Activated CD8-positive, alpha-beta memory T cell treated with anti-CD3 and anti-CD28 coated beads, Interleukin-2, amount 50 U/mL, for 4 hours (primary cell): ENCODE results near the gene CRACDL.
A peak's percentile ranks its signal among the peaks of the same experiment; 100 is the strongest.

Experiments
- DNase-seq: peaks from one replicate; pipeline ENCODE4 v3.0.0-alpha.2; 2020

Gene CRACDL

DNA sequence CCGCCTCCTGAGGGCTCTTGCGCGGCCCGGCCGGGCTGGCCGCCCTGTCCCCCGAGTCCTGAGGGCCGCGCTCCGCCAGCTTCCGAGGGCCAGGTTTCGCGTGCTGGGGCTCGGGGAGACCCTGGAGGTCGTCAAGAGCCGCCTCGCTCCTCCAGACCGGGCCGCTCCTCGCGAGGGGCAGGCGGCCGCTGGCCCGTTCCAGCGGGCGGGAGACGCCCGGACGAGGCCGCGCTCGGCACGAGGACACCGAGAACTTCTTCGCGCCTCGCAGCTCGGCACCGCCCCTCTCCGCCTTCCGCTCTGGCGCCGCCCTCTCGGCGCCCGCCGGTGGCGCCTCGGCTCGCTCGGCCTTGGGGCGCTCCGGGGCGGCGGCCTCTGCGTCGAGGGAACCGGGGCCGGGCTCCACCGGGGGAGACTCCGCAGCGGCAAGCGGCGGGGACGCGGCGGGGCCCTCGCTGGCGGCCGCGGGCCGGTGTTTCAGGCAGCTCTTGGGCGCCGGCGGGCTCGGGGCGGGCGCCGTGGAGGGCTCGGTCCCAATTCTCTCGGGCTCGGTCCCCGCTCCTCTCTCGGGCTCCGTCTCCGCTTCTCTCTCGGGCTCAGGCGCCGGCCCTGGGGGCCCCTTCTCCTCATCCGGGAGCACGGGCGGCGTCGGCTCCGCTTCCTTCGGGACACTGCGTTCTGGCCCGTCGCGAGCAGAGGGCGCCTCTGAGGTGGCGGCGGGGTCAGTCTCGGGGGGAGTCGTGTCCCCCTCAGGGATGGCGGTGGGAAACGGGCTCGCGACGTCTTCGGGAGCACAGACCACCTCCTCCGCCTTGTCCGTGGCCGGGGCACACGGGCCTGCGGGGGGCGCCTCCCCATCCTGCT is 113.5 kb downstream of the CRACDL start:
- DNase-seq, result peak; percentile 66

- no peak for DNase-seq
Measured at GRCh38 chr2:98821629-98822135, 114.3 kb downstream of the CRACDL start.

- DNase-seq, result no peak
Measured at GRCh38 chr2:98819231-98819766, 116.7 kb downstream of the CRACDL start.

DNA sequence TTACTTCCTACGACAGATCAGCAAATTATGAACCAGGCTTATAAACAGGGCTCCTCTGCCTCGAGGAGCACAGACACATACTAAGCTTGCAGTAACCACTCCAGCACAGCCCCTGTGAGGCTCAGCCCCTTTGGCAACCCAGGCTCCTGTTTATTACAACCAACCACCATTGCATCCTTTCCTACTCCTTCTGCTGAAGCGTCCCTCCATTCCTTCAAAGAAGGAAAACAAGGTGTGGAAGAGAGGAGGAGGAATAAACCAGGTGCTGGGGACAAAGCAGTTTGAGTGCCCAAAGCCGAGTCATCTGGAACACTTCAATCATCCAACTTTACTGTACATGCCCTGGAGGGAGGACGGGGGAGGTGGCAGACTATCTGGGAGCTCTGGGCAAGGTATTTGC is 117.9 kb downstream of the CRACDL start:
- no peak for DNase-seq

DNA sequence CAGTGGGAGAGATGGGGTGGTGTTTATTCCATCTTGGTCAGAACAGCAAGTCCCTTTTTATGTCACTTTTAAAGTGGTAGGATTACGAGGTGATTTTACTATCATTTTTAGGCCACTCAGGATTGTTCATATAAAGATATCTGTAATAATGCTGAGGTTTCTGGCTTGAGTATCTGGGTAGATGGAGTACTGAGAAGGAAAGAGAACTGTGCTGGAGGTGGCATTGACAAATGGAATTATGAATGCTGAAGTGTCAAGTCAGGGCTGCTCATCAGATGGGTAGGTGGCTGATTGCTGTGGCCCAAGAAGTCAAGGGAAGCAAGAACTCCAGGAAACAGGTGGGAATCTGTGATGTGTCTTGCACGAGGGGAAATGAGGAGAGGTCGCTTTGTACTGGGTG is 119.7 kb downstream of the CRACDL start:
- DNase-seq, result no peak

- DNase-seq, result no peak
Measured at GRCh38 chr2:98815795-98816194, 120.2 kb downstream of the CRACDL start.

- DNase-seq, result no peak
Measured at GRCh38 chr2:98811766-98812165, 124.3 kb downstream of the CRACDL start.

DNA sequence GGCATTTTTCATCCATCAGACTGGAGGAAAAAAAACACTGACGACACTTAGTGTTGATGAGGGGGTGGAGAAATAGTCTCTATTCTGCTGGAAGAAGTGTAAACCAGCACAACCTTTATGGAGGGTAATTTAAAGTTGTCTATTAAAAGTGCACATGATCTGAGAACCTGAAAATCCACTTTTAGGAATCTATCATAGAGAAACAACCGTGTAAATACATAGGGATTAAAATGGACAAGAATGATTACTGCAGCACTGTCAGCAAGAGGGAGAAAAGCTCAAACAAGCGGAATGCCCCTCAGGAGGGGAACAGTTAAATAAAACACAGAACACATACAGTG is 125.5 kb downstream of the CRACDL start:
- DNase-seq, result no peak

GRCh38 chr2:98809878-98810587 is 126.0 kb downstream of the CRACDL start:
- no peak for DNase-seq

DNA sequence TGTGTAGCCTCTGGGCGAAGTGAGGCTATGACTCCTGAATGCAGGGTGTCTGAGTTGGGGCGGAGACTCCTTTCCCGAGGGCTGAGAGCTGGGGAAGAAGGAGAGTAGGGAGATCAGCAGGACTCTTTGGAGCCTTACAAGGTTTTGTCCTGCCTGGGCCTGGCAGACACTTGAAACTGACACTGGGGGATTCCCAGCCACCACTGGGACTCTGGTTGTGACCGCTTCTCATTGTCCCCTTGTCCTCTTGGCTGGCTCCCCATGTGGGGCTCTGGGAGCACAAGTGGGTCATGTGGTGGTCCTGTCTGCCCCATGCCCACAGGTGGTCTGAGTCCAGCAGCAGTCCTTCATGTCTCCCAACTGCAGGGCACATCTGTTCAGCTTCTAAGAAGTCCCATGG is 126.9 kb downstream of the CRACDL start:
- DNase-seq, result no peak

GRCh38 chr2:98808546-98808945 is 127.5 kb downstream of the CRACDL start:
- no peak for DNase-seq

DNA sequence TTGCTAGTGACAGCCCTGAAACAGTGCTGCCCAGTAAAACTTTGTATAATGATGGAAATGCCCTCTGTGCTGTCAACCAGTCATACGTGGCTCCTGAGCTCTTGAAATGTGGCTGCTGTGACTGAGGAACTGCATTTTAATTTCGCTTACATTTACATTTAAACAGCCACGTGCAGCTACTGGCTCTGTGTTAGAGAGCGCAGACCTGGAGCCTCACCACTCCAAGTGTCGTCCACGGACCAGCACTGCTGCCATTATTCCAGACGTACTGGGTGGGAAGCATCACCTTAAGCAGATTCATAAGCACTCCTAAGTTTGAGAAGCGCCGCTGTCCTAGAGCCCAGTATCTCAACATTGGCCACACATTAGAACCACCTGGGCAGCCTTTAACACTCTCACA is 128.1 kb downstream of the CRACDL start:
- DNase-seq, result no peak

DNA sequence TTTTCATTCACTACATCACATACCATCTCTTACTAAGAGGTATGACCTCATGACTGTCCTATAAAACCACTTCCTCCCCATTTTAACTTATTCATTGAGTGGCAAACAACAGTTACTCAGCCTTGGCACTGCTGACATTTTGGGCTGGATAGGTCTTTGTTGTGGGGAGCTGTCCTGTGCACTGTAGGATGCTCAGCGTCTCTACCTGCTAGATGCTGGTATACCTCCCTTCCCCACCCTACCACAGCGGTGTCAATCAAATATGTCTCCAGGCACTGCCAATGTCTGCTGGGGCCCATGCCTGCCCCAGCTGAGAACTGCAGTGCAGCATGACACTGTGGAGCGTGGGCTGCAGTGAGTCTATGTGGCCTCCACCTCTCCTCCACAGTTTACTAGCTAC is 128.8 kb downstream of the CRACDL start:
- DNase-seq, result peak; percentile 45

DNA sequence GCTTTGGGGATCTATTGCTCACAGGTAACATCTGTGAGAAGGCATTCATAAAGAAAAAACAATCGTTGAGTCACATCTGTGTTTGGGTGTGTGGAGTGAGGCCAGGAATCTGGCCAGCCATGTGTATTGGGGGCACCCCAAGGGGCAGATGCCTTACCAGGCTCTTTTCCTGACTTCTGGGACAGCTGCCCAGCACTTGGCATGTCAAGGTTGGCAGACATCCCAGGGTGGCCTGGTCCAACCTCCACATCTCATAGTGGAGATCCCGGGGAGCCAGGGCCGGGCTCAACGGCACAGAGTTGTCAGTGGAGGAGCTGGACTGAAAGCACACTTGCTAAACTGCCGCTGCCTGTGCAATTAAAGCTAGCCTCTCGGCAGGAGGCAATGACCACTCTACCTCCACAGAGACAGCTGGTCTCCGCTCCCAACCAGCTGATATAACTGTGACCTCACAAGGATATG is 129.8 kb downstream of the CRACDL start:
- DNase-seq, result no peak

DNA sequence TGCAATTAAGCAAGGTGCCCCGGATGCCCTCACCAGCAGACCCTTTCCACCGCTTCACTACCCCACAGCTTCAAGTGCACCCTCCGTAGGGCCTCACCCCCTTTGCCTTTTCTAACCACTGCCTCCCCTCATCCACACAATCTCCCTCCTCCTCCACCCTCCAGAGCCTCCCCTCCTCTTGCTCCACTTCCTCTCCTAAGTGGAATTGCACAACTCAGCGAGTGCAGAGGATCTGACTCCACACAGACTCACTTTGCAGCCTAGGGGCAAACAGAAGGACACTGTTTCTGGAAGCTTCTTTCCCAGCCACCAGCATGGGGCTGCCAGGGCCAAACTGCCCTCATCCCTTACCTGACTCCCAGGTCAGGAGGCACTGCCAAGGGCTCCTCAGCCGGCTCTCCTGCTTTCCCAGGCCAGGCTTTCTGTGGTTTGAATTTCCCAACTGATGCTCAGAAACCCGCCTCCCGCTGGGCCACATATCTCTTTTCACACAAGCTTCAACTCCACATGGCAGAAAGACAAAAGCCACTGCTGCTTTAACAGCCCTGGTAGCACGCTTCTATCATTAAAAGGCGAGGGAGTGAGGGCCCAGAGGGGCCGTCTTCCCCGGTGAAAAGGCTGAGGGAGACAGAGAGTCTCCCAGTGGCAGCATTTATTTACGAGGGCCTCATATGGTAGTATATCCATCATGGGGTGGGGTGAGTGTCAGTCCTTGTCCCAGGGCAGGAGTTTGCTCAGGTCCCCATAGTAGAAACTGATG is 130.4 kb downstream of the CRACDL start:
- no peak for DNase-seq

GRCh38 chr2:98804736-98805135 is 131.3 kb downstream of the CRACDL start:
- DNase-seq, result no peak

DNA sequence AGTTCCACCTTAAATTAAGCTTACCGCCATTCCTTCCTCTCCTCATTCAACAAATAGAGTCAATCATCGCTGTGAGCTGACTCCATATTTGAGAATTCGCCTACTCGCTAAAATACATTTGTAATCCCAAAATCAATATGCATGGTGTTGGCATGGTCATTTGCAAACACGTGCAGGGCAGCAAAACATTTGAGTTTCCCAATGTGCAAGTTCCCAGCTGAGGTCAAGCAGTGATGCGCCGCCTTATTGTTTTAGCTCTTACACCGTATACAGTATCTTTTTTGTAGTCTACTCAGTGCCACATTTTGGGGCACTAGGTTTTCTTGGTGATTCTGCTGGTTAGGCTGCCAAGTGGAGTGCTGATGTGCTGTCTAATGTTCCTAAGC is 131.8 kb downstream of the CRACDL start:
- DNase-seq, result no peak

GRCh38 chr2:98803405-98804264 is 132.4 kb downstream of the CRACDL start:
- no peak for DNase-seq

GRCh38 chr2:98802344-98802743 is 133.7 kb downstream of the CRACDL start:
- no peak for DNase-seq

GRCh38 chr2:98801921-98802321 is 134.1 kb downstream of the CRACDL start:
- DNase-seq, result no peak

DNA sequence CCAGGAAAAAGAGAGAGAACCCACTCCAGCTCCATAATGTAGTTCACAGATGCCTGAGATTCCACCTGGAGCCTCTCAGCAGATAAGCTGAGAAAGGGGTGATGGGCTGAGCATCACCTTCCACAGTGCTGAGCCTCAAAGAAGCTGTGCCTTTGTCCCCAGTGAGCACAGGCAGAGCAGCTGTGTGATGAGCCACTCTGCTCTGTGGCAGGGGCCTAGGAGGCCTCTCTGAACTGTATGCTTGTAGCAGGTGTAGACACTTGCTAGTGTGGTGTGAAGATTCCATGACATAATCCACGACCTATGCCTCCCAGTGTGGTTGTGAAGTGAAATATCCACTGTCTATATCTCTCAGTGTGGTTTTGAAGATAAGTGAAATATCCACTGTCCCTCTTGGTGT is 134.7 kb downstream of the CRACDL start:
- no peak for DNase-seq
